GM18502 (cell line): ENCODE data around the gene KANSL1.
"Not testable (repeated sequence)": the region's sequence is repeated elsewhere in the genome, so short reads cannot be mapped to it uniquely, and the experiment has no call there.

ENCODE experiments used
- ATAC-seq: cut with Tn5 transposase; IDR thresholded peaks from one replicate; pipeline ENCODE4 v1.9.1; 2021; ENCODE audit warnings: mild to moderate bottlenecking; ENCODE audit not compliant: unreplicated experiment, poor library complexity

The KANSL1 gene

DNA sequence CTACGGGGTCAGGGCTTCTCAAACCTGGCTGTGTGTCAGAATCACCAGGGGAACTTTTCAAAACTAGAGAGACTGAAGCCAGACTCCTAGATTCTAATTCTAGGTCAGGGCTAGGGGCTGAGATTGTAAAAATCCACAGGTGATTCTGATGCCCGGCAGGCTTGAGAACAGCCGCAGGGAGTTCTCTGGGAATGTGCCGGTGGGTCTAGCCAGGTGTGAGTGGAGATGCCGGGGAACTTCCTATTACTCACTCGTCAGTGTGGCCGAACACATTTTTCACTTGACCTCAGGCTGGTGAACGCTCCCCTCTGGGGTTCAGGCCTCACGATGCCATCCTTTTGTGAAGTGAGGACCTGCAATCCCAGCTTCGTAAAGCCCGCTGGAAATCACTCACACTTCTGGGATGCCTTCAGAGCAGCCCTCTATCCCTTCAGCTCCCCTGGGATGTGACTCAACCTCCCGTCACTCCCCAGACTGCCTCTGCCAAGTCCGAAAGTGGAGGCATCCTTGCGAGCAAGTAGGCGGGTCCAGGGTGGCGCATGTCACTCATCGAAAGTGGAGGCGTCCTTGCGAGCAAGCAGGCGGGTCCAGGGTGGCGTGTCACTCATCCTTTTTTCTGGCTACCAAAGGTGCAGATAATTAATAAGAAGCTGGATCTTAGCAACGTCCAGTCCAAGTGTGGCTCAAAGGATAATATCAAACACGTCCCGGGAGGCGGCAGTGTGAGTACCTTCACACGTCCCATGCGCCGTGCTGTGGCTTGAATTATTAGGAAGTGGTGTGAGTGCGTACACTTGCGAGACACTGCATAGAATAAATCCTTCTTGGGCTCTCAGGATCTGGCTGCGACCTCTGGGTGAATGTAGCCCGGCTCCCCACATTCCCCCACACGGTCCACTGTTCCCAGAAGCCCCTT is 183.3 kb downstream of the KANSL1 start:
- no peak for ATAC-seq

DNA sequence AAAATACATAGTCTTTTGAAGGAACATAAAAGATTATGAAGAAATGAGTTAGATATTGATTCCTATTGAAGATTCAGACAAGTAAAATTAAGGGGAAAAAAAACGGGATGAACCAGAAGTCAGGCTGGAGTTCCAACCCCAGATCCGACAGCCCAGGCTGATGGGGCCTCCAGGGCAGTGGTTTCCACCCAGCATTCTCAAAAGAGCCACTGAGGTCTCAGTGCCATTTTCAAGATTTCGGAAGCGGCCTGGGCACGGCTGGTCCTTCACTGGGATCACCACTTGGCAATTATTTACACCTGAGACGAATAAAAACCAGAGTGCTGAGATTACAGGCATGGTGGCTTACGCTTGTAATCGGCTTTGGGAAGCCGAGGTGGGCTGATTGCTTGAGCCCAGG is 184.6 kb downstream of the KANSL1 start:
- ATAC-seq, result no peak

DNA sequence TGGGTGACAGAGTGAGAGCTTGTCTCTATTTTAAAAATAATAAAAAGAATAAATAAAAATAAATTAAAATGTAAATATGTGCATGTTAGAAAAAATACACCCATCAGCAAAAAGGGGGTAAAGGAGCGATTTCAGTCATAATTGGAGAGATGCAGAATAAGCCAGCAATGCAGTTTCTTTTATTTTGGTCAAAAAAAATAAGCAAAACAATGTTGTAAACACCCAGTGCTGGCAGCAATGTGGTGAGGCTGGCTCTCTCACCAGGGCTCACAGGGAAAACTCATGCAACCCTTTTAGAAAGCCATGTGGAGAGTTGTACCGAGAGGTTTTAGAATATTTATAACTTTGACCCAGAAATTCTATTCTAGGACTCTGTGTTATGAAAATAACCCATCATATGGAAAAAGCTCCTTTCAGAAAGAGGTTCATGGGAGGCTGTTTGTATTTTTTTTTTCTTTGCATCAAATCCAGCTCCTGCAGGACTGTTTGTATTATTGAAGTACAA is 185.7 kb downstream of the KANSL1 start:
- no peak for ATAC-seq

DNA sequence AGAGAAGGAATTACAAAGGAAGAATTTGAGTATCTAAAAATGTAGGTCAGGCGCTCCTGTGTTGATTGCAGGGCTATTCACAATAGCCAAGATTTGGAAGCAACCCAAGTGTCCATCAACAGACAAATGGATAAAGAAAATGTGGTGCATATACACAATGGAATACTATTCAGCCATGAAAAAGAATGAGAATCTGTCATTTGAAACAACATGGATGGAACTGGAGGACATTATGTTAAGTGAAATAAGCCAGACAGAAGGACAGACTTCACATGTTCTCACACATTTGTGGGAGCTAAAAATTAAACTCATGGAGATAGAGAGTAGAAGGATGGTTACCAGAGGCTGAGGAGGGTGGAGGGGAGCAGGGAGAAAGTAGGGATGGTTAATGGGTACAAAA is 187.1 kb downstream of the KANSL1 start:
- not testable (repeated sequence) for ATAC-seq

DNA sequence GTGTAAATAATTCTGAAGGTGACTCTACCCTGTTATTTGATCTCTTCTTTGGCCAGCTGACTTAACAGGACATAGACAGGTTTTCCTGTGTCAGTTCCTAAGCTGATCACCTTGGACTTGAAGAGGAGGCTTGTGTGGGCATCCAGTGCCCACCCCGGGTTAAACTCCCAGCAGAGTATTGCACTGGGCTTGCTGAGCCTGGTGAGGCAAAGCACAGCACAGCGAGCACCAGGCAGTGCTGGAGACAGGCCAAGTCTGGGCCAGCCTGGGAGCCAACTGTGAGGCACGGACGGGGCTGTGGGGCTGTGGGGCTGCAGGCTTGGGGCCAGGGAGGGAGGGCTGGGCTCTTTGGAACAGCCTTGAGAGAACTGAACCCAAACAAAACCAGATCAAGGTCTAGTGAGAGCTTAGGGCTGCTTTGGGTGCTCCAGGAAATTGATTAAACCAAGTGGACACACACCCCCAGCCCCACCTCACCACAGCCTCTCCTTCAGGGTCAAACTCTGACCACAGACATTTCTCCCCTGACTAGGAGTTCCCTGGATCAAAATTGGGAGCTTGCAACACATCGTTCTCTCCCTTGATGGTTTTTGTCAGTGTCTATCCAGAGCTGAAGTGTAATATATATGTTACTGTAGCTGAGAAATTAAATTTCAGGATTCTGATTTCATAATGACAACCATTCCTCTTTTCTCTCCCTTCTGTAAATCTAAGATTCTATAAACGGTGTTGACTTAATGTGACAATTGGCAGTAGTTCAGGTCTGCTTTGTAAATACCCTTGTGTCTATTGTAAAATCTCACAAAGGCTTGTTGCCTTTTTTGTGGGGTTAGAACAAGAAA is 189.1 kb downstream of the KANSL1 start:
- no peak for ATAC-seq

DNA sequence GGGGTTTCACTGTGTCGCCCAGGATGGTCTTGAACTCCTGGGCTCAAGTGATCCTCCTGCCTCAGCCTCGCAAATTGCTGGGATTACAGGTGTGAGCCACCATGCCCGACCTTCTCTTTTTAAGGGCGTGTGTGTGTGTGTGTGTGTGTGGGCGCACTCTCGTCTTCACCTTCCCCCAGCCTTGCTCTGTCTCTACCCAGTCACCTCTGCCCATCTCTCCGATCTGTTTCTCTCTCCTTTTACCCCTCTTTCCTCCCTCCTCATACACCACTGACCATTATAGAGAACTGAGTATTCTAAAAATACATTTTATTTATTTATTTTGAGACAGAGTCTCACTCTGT is 190.3 kb downstream of the KANSL1 start:
- no peak for ATAC-seq

DNA sequence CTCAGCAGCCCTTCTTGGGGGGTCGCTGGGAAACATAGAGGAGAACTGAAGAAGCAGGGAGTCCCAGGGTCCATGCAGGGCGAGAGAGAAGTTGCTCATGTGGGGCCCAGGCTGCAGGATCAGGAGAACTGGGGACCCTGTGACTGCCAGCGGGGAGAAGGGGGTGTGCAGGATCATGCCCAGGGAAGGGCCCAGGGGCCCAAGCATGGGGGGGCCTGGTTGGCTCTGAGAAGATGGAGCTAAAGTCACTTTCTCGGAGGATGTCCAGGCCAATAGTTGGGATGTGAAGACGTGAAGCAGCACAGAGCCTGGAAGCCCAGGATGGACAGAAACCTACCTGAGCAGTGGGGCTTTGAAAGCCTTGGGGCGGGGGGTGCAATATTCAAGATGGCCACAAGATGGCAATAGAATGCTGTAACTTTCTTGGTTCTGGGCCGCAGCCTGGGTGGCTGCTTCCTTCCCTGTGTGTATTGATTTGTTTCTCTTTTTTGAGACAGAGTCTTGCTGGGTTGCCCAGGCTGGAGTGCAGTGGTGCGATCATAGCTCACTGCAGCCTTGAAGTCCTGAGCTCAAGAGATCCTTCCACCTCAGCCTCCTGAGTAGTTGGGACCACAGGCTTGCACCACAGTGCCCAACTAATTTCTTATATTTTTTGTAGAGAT is 190.8 kb downstream of the KANSL1 start:
- no peak for ATAC-seq

DNA sequence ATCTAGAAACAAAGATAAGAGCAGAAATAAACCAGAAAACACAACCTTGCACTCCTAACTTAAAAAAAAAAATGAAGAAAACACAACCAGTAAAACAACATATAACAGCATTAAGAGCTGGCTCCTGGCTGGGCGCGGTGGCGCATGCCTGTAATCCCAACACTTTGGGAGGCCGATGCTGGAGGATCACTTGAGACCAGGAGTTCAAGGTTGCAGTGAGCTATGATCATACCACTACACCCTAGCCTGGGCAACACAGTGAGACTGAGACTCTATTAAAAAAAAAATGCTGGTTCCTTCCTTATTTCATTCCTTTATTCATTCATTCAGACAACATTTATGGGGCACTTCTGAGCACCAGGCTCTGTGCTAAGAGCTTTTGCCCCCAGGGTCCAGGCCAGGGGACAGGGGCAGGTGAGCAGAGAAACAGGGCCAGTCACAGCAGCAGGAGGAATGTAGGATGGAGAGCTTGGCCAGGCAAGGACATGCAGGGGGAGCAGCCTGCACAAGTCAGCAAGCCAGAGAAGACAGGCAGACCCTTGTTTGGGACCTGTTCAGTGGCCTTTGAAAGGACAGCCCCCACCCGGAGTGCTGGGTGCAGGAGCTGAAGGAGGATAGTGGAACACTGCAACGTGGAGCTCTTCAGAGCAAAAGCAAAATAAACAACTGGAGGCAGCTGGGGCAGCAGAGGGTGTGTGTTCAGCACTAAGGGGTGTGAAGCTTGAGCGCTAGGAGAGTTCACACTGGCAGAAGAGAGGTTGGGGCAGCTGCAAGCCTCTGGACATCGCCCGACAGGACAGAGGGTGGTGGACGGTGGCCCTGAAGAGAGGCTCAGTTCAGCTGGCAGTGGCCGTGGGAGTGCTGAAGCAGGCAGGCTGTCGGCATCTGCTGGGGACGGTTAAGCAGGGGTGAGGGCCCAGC is 191.6 kb downstream of the KANSL1 start:
- no peak for ATAC-seq

DNA sequence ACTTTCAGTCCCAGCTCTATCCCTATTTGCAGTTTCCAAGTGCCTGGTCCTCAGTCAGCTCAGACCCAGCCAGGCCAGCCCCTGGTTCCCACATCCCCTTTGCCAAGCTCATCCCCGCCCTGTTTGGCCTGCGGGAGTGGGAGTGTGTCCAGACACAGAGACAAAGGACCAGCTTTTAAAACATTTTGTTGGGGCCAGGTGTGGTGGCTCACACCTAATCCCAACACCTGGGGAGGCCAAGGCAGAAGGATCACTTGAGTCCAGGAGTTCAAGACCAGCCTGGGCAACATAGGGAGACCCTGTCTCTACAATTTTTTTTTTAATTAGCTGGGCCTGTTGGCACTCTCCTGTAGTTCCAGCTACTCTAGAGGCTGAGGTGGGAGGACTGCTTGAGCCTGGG is 192.5 kb downstream of the KANSL1 start:
- ATAC-seq, result no peak

DNA sequence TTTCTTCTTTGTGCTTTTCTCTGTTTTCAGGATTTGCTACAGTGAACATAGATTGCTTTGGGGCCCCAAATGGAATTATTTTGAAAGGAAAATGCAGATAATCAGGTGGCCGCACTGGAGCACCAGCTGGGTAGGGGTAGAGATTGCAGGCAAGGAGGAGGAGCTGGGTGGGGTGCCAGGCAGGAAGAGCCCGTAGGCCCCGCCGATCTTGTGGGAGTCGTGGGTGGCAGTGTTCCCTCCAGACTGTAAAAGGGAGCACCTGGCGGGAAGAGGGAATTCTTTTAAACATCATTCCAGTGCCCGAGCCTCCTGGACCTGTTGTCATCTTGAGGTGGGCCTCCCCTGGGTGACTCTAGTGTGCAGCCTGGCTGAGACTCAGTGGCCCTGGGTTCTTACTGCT is 192.9 kb downstream of the KANSL1 start:
- no peak for ATAC-seq

DNA sequence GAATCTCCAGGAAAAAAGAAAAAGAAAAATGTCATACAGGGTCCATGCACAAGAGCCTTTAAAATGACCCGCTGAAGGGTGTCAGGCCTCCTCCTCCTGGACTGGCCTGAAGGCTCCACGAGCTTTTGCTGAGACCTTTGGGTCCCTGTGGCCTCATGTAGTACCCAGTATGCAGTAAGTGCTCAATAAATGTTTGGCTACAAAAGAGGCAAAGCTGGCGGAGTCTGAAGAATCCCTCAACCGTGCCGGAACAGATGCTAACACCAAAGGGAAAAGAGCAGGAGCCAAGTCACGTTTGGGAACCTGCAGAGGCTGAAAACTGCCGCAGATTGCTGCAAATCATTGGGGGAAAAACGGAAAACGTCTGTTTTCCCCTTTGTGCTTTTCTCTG is 193.3 kb downstream of the KANSL1 start:
- ATAC-seq, result no peak

DNA sequence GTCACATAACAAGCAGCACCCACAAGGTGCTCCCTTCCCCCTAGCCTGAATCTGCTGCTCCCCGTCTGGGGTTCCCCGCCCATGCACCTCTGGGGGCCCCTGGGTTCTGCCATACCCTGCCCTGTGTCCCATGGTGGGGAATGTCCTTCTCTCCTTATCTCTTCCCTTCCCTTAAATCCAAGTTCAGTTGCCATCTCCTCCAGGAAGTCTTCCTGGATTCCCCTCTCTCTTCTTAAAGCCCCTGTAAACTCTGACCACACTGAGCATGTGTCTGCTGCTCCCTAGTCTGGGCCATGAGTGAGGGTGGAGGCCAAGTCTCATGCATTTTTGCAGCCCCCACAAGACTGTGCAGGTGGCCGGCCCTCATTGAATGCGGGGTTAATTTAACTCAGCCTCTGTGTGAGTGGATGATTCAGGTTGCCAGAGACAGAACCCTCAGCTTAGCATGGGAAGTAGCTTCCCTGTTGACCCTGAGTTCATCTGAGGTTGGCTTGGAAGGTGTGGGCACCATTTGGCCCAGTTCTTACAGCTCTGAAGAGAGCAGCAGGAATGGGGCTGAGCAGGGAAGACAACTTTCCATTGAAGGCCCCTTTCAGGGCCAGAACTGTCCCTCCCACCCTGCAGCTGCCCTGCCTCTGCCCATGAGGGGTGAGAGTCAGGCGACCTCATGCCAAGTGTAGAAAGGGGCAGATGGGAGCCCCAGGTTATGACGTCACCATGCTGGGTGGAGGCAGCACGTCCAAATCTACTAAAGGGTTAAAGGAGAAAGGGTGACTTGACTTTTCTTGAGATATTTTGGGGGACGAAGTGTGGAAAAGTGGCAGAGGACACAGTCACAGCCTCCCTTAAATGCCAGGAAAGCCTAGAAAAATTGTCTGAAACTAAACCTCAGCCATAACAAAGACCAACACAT is 194.0 kb downstream of the KANSL1 start, which contains the start of gene STH:
Gene STH, plus strand, starts transcription at position 264 of the 913 bp plus-strand sequence. Its CDS starts 30 bp downstream, at position 294.
- ATAC-seq, result no peak

DNA sequence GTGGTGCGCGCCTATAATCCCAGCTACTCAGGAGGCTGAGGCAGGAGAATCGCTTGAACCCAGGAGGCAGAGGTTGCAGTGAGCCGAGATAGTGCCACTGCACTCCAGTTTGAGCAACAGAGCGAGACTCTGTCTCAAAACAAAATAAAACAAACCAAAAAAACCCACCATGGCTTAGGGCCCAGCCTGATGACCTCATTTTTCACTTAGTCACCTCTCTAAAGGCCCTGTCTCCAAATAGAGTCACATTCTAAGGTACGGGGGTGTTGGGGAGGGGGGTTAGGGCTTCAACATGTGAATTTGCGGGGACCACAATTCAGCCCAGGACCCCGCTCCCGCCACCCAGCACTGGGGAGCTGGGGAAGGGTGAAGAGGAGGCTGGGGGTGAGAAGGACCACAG is 195.6 kb downstream of the KANSL1 start:
- ATAC-seq, result no peak

DNA sequence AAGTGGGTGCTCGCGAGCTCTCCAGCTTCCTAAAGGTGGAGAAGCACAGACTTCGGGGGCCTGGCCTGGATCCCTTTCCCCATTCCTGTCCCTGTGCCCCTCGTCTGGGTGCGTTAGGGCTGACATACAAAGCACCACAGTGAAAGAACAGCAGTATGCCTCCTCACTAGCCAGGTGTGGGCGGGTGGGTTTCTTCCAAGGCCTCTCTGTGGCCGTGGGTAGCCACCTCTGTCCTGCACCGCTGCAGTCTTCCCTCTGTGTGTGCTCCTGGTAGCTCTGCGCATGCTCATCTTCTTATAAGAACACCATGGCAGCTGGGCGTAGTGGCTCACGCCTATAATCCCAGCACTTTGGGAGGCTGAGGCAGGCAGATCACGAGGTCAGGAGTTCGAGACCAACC is 196.1 kb downstream of the KANSL1 start:
- ATAC-seq, result no peak

DNA sequence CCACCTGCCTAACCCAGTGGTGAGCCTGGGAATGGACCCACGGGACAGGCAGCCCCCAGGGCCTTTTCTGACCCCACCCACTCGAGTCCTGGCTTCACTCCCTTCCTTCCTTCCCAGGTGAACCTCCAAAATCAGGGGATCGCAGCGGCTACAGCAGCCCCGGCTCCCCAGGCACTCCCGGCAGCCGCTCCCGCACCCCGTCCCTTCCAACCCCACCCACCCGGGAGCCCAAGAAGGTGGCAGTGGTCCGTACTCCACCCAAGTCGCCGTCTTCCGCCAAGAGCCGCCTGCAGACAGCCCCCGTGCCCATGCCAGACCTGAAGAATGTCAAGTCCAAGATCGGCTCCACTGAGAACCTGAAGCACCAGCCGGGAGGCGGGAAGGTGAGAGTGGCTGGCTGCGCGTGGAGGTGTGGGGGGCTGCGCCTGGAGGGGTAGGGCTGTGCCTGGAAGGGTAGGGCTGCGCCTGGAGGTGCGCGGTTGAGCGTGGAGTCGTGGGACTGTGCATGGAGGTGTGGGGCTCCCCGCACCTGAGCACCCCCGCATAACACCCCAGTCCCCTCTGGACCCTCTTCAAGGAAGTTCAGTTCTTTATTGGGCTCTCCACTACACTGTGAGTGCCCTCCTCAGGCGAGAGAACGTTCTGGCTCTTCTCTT is 196.8 kb downstream of the KANSL1 start:
- no peak for ATAC-seq

DNA sequence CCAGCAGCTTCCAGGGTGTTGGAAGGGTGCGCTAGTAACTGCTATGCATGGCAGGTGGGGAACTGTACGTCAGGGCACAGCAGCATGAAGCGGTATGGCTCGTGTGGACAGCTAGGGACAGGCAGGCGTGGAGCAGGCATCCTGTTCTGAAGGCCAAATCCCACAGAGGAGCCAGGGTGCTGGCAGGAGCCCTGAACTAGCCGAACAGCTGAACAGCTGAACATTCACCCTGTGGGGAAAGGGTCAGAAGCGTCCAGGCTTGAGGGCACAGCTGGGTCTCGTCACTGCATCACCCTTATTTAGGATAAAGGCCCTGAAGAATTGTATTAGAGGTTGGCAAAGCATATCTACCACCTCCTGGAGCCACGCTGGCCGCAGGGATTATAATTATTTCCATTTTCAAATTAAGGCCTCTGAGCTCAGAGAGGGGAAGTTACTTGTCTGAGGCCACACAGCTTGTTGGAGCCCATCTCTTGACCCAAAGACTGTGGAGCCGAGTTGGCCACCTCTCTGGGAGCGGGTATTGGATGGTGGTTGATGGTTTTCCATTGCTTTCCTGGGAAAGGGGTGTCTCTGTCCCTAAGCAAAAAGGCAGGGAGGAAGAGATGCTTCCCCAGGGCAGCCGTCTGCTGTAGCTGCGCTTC is 197.5 kb downstream of the KANSL1 start:
- ATAC-seq, result no peak

DNA sequence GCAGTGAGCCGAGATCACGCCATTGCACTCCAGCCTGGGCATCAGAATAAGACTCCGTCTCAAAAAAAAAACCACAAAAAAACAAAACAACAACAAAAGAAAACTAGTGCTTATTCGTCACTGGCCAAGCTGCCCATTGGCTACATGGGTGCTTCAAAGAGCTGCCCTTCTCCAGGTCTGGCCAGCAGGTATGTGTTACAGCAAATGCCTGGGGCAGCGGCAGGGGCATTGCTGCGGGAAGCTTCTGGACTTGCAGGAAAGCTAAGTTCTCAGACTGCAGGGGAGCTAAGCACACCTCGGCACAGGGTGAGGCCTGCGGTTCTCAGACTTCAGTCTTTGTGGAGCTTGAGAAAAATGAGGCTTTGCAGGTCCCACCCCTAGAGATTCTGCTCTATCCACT is 198.2 kb downstream of the KANSL1 start:
- no peak for ATAC-seq
